Testis (tissue), 3 donors: ENCODE results near the gene PRMT9. TPM values are rescaled to one million over a fixed set of nuclear protein-coding genes. Genes with fewer than 3 reads are reported as not detected.

Source experiments
- DNase-seq: peaks from one replicate; pipeline ENCODE4 v3.0.0-alpha.2; 2019
- H3K27ac ChIP-seq, 2 donors: fragments of 200-600 bp; sonication (generic); one replicate each; pipeline ENCODE4 v1.5.1; 2019
- H3K27me3 ChIP-seq: fragments of 200-600 bp; sonication (generic); one replicate; pipeline ENCODE4 v1.5.1; 2019
- H3K36me3 ChIP-seq: fragments of 200-600 bp; sonication (generic); one replicate; pipeline ENCODE4 v1.5.1; 2017; ENCODE audit warnings: low read depth; ENCODE audit errors: missing control alignments
- H3K4me1 ChIP-seq: fragments of 200-600 bp; sonication (generic); one replicate; pipeline ENCODE4 v1.5.1; 2019
- H3K4me3 ChIP-seq, 2 donors: fragments of 200-600 bp; sonication (generic); one replicate each; pipeline ENCODE4 v1.5.1; 2017 to 2019
- H3K9me3 ChIP-seq: fragments of 200-600 bp; sonication (generic); one replicate; pipeline ENCODE4 v1.5.1; 2017
- CTCF ChIP-seq, 3 experiments: fragments of 450-650 bp in 2 of 3; fragments of 200-600 bp in 1 of 3; sonication (generic) in 1 of 3; IDR thresholded peaks; one replicate each; pipeline ENCODE4 v1.5.1; 2016 to 2019; ENCODE audit warnings: antibody characterized with exemption in 3 of 3, mild to moderate bottlenecking in 2 of 3, moderate library complexity in 1 of 3
- POLR2A ChIP-seq: fragments of 450-650 bp; IDR thresholded peaks from one replicate; pipeline ENCODE4 v1.6.1; 2017; ENCODE audit warnings: antibody characterized with exemption, mild to moderate bottlenecking, moderate library complexity
- WGBS, 2 donors: methylation state at CpG; one replicate each; pipeline ENCODE4 v1.1.5; 2018; 5-methylcytosine and 5-hydroxymethylcytosine counted together
- intact Hi-C: fragments of 100-400 bp; cut with DNase I; formaldehyde crosslinking; loops from one replicate; pipeline ENCODE4 v1.15.1; 2023; ENCODE audit warnings: low total_unique reads
- polyA plus RNA-seq: library from polyadenylated mRNA; stranded (reverse); fragments of 350-450 nt; fragmentation: Illumina TruSeq; extraction: RNeasy Lipid Tissue Mini Kit (QIAGEN cat#74804); gene quantifications from one replicate; pipeline ENCODE4 v1.2.3, GENCODE V29; 2014; ENCODE audit warnings: low read depth, low replicate concordance; ENCODE audit not compliant: insufficient read depth
- total RNA-seq, 2 donors: library from RNA; depleted of rRNA; stranded (reverse); fragments of >200 nt; gene quantifications; one replicate each; pipeline ENCODE4 v1.2.3, GENCODE V29; 2016

The PRMT9 gene
- total and polyA plus RNA-seq, 3 donors from 2014 or later: 22.7 to 27.5 (median 24.6) TPM

GRCh38 chr4:147714575-147715401, 30.8 kb upstream of the PRMT9 start:
- Histone ChIP-seq H3K36me3 (no peaks in the 10 kb centered on the region), H3K27ac (no peak overlapping the region), H3K4me1 (peaks cover 5% of the 10 kb centered on the region), H3K4me3 (no peak overlapping the region), H3K9me3 (no peaks in the 10 kb centered on the region), H3K27me3 (no peaks in the 10 kb centered on the region)
- 94% methylated on average over 8 of the region's 8 CpGs for WGBS, 2 donors
- intact Hi-C loops: no loop called here
- DNase-seq: no peak
- TF ChIP-seq POLR2A: no peak
- TF ChIP-seq CTCF (IDR thresholded peaks at IDR 0.05): no peak

GRCh38 chr4:147709999-147710398, 26.0 kb upstream of the PRMT9 start:
- Histone ChIP-seq H3K4me3 (no peak overlapping the region), H3K9me3 (no peaks in the 10 kb centered on the region), H3K4me1 (no peaks in the 10 kb centered on the region), H3K27me3 (no peaks in the 10 kb centered on the region), H3K27ac (no peak overlapping the region), H3K36me3 (no peaks in the 10 kb centered on the region)
- intact Hi-C loops: no loop called here
- TF ChIP-seq CTCF (IDR thresholded peaks at IDR 0.05): no peak
- no peak for TF ChIP-seq POLR2A
- no peak for DNase-seq
- 95 to 97% methylated on average over 5 of the region's 5 CpGs for WGBS, 2 donors

- intact Hi-C loops: no loop called here
- Histone ChIP-seq H3K4me1 (no peaks in the 10 kb centered on the region), H3K27ac (no peak overlapping the region), H3K36me3 (no peaks in the 10 kb centered on the region), H3K4me3 (no peak overlapping the region), H3K9me3 (no peaks in the 10 kb centered on the region), H3K27me3 (no peaks in the 10 kb centered on the region)
- DNase-seq: peak; percentile 82
- TF ChIP-seq CTCF (IDR thresholded peaks at IDR 0.05): peak; percentile 91 to 97 (median 94)
- no peak for TF ChIP-seq POLR2A
- 32 to 39% methylated on average over 7 of the region's 7 CpGs for WGBS, 2 donors
These were observed 24.1 kb upstream of the PRMT9 start for GRCh38 chr4:147707892-147708672.

GRCh38 chr4:147704846-147705245, 20.9 kb upstream of the PRMT9 start:
- TF ChIP-seq CTCF (IDR thresholded peaks at IDR 0.05) (no peak), POLR2A (no peak)
- no peaks in the 10 kb centered on the region for H3K9me3 ChIP-seq
- no peak for DNase-seq
- no peak overlapping the region for H3K4me3 ChIP-seq
- no peaks in the 10 kb centered on the region for H3K4me1 ChIP-seq
- WGBS, 2 donors: 91 to 100% methylated on average over 1 of the region's 1 CpG
- intact Hi-C loops: no loop called here
- H3K27me3 ChIP-seq: no peaks in the 10 kb centered on the region
- no peaks in the 10 kb centered on the region for H3K36me3 ChIP-seq
- no peak overlapping the region for H3K27ac ChIP-seq
